Measurements from ENCODE around the gene EYA4.

Gene EYA4

DNA sequence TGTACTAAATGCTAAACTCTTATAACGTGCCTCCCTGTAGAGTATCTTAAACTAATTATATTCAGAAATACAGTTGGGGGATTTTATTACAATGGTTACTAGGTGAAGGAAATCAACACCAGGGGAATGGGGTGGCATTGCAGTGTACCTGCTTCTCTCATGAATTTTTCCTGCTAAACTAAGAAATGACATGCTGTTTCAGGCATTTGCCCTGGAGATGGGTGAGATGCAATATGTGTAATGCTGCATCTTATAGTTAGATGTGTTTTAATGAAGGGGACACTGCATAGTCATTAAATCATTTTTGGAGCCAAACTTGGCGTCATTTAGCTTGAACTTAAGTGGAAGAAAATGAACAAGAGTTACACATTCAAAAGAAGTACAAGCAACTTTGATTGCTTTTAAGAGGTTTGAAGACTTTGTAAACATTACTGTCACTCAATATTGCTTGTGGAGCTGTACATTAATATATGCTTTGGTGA is 4.3 kb downstream of the EYA4 start:
- peaks cover 57% of the 10 kb centered on the region for H3K4me1 ChIP-seq (ENCODE audit: control insufficient read depth, insufficient read depth, low read length)
- CTCF ChIA-PET: interaction anchor here (0.7 to 1.7 kb wide), 4 partner anchors 21 to 415 kb away, joined by 3 to 4 read pairs (median 4); no protein-coding TSS in a partner anchor
- POLR2A ChIA-PET: no interaction called here
- no peaks in the 10 kb centered on the region for H3K36me3 ChIP-seq (ENCODE audit: control insufficient read depth in 2 of 2, insufficient read depth in 1 of 2, low read length in 2 of 2)
- H3K4me3 ChIP-seq (ENCODE audit: low read depth, low read length): no peak overlapping the region
- H3K9me3 ChIP-seq (ENCODE audit: control insufficient read depth, insufficient read depth, low read depth, low read length): no peaks in the 10 kb centered on the region
- no peak overlapping the region; the same call in 1 of the 2 replicates for H3K27ac ChIP-seq (ENCODE audit: extremely low read depth, low read depth, low read length)
- TF ChIP-seq OSR2 (tag by site-specific recombination; IDR thresholded peaks at IDR 0.05): peak; percentile 62; the same call in 1 of the 2 replicates
- TF ChIP-seq, protein P1, sequence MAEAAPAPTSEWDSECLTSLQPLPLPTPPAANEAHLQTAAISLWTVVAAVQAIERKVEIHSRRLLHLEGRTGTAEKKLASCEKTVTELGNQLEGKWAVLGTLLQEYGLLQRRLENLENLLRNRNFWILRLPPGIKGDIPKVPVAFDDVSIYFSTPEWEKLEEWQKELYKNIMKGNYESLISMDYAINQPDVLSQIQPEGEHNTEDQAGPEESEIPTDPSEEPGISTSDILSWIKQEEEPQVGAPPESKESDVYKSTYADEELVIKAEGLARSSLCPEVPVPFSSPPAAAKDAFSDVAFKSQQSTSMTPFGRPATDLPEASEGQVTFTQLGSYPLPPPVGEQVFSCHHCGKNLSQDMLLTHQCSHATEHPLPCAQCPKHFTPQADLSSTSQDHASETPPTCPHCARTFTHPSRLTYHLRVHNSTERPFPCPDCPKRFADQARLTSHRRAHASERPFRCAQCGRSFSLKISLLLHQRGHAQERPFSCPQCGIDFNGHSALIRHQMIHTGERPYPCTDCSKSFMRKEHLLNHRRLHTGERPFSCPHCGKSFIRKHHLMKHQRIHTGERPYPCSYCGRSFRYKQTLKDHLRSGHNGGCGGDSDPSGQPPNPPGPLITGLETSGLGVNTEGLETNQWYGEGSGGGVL (tag by site-specific recombination; IDR thresholded peaks at IDR 0.05): no peak
- no peak for TF ChIP-seq ZNF677 (tag by site-specific recombination; IDR thresholded peaks at IDR 0.05)
- TF ChIP-seq ZNF571 (tag by site-specific recombination; IDR thresholded peaks at IDR 0.05): no peak
- no peak for TF ChIP-seq SALL2 (tag by site-specific recombination; IDR thresholded peaks at IDR 0.05; ENCODE audit: borderline replicate concordance)
- TF ChIP-seq ZNF548 (tag by site-specific recombination; IDR thresholded peaks at IDR 0.05): no peak
- no peak for TF ChIP-seq ZNF335 (tag by site-specific recombination; conservative IDR thresholded peaks at IDR 0.05)
- TF ChIP-seq MZF1 (tag by site-specific recombination; IDR thresholded peaks at IDR 0.05; ENCODE audit: borderline replicate concordance): peak; percentile 95
- TF ChIP-seq ZNF266 (tag by site-specific recombination; IDR thresholded peaks at IDR 0.05; ENCODE audit: low read depth): no peak
- TF ChIP-seq GFI1B (tag by site-specific recombination; IDR thresholded peaks at IDR 0.05): peak; percentile 67; the same call in 1 of the 2 replicates
- TF ChIP-seq, protein P2, sequence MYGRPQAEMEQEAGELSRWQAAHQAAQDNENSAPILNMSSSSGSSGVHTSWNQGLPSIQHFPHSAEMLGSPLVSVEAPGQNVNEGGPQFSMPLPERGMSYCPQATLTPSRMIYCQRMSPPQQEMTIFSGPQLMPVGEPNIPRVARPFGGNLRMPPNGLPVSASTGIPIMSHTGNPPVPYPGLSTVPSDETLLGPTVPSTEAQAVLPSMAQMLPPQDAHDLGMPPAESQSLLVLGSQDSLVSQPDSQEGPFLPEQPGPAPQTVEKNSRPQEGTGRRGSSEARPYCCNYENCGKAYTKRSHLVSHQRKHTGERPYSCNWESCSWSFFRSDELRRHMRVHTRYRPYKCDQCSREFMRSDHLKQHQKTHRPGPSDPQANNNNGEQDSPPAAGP (tag by site-specific recombination; IDR thresholded peaks at IDR 0.05): no peak
- TF ChIP-seq KLF8 (tag by site-specific recombination; IDR thresholded peaks at IDR 0.05): peak; percentile 49
- no peak for TF ChIP-seq KLF7 (tag by site-specific recombination; IDR thresholded peaks at IDR 0.05; ENCODE audit: borderline replicate concordance)
- no peak for TF ChIP-seq GLIS2 (tag by site-specific recombination; IDR thresholded peaks at IDR 0.05)
- no peak for TF ChIP-seq ZNF292 (tag by site-specific recombination; IDR thresholded peaks at IDR 0.05; ENCODE audit: borderline replicate concordance, low read depth)
- TF ChIP-seq ZNF596 (tag by site-specific recombination; IDR thresholded peaks at IDR 0.05): no peak
- no peak for TF ChIP-seq SETDB1 (IDR thresholded peaks at IDR 0.05; ENCODE audit: insufficient read length, low read length)
- peak; percentile 73 for TF ChIP-seq ZNF366 (tag by site-specific recombination; conservative IDR thresholded peaks at IDR 0.05)
- TF ChIP-seq, protein P3, sequence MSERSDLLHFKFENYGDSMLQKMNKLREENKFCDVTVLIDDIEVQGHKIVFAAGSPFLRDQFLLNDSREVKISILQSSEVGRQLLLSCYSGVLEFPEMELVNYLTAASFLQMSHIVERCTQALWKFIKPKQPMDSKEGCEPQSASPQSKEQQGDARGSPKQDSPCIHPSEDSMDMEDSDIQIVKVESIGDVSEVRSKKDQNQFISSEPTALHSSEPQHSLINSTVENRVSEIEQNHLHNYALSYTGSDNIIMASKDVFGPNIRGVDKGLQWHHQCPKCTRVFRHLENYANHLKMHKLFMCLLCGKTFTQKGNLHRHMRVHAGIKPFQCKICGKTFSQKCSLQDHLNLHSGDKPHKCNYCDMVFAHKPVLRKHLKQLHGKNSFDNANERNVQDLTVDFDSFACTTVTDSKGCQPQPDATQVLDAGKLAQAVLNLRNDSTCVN (tag by site-specific recombination; optimal IDR thresholded peaks at IDR 0.05): no peak
- TF ChIP-seq ZNF664 (tag by site-specific recombination; IDR thresholded peaks at IDR 0.05): no peak
- TF ChIP-seq ZNF48 (tag by site-specific recombination; IDR thresholded peaks at IDR 0.05): no peak
- TF ChIP-seq, protein P4, sequence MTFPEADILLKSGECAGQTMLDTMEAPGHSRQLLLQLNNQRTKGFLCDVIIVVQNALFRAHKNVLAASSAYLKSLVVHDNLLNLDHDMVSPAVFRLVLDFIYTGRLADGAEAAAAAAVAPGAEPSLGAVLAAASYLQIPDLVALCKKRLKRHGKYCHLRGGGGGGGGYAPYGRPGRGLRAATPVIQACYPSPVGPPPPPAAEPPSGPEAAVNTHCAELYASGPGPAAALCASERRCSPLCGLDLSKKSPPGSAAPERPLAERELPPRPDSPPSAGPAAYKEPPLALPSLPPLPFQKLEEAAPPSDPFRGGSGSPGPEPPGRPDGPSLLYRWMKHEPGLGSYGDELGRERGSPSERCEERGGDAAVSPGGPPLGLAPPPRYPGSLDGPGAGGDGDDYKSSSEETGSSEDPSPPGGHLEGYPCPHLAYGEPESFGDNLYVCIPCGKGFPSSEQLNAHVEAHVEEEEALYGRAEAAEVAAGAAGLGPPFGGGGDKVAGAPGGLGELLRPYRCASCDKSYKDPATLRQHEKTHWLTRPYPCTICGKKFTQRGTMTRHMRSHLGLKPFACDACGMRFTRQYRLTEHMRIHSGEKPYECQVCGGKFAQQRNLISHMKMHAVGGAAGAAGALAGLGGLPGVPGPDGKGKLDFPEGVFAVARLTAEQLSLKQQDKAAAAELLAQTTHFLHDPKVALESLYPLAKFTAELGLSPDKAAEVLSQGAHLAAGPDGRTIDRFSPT (tag by site-specific recombination; IDR thresholded peaks at IDR 0.05): peak; percentile 80
- TF ChIP-seq MEIS1 (CRISPR knock-in tag; IDR thresholded peaks at IDR 0.05; ENCODE audit: borderline replicate concordance): no peak
- TF ChIP-seq SCRT1 (tag by site-specific recombination; IDR thresholded peaks at IDR 0.05; ENCODE audit: borderline replicate concordance): no peak
- peak; percentile 23; the same call in 1 of the 2 replicates for TF ChIP-seq GLI2 (tag by site-specific recombination; IDR thresholded peaks at IDR 0.05; ENCODE audit: borderline replicate concordance, low read depth)
- TF ChIP-seq PBX3 (CRISPR knock-in tag; IDR thresholded peaks at IDR 0.05): no peak
- TF ChIP-seq ZNF830 (tag by site-specific recombination; IDR thresholded peaks at IDR 0.05; ENCODE audit: low read depth): no peak
- TF ChIP-seq, protein P5, sequence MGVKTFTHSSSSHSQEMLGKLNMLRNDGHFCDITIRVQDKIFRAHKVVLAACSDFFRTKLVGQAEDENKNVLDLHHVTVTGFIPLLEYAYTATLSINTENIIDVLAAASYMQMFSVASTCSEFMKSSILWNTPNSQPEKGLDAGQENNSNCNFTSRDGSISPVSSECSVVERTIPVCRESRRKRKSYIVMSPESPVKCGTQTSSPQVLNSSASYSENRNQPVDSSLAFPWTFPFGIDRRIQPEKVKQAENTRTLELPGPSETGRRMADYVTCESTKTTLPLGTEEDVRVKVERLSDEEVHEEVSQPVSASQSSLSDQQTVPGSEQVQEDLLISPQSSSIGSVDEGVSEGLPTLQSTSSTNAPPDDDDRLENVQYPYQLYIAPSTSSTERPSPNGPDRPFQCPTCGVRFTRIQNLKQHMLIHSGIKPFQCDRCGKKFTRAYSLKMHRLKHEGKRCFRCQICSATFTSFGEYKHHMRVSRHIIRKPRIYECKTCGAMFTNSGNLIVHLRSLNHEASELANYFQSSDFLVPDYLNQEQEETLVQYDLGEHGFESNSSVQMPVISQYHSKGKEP (tag by site-specific recombination; IDR thresholded peaks at IDR 0.05): peak; percentile 95
- TF ChIP-seq ZNF274 (IDR thresholded peaks at IDR 0.05; ENCODE audit: low read length): no peak
- no peak for TF ChIP-seq ZNF274 (tag by site-specific recombination; IDR thresholded peaks at IDR 0.05; ENCODE audit: borderline replicate concordance)
